Osteocyte (in vitro differentiated cells): ENCODE data around the gene ELP6. TPM values are rescaled to one million over a fixed set of nuclear protein-coding genes. Genes with fewer than 3 reads are reported as not detected.

Experiments used
- DNase-seq: peaks from one replicate; pipeline ENCODE4 v3.0.0; 2021; ENCODE audit warnings: mixed read lengths; ENCODE audit not compliant: unreplicated experiment; ENCODE audit errors: extremely low spot score
- H3K27ac Mint-ChIP-seq: one replicate; pipeline ENCODE4 v1.8.0; 2021; ENCODE audit warnings: mild to moderate bottlenecking, mixed read lengths; ENCODE audit not compliant: unreplicated experiment
- H3K27me3 Mint-ChIP-seq: one replicate; pipeline ENCODE4 v1.8.0; 2021; ENCODE audit warnings: mixed read lengths; ENCODE audit not compliant: unreplicated experiment
- H3K36me3 Mint-ChIP-seq: one replicate; pipeline ENCODE4 v1.8.0; 2021; ENCODE audit warnings: mixed read lengths; ENCODE audit not compliant: unreplicated experiment
- H3K4me1 Mint-ChIP-seq: one replicate; pipeline ENCODE4 v1.8.0; 2021; ENCODE audit warnings: mixed read lengths; ENCODE audit not compliant: unreplicated experiment
- H3K4me3 Mint-ChIP-seq: one replicate; pipeline ENCODE4 v1.8.0; 2021; ENCODE audit warnings: mild to moderate bottlenecking, moderate library complexity, mixed read lengths; ENCODE audit not compliant: unreplicated experiment
- H3K9me3 Mint-ChIP-seq: one replicate; pipeline ENCODE4 v1.8.0; 2021; ENCODE audit warnings: mixed read lengths; ENCODE audit not compliant: unreplicated experiment
- CTCF ChIP-seq: fragments of 200-600 bp; sonication (generic); IDR thresholded peaks from 2 replicates; pipeline ENCODE4 v1.5.0; 2021; ENCODE audit warnings: antibody characterized with exemption, mild to moderate bottlenecking, moderate library complexity
- total RNA-seq: library from RNA; stranded (reverse); gene quantifications from 2 replicates; pipeline ENCODE4 v1.2.1, GENCODE V29; 2021

ELP6 gene
- total RNA-seq, 1 donor from 2014 or later, result 40.3 TPM

- DNase-seq, result peak; percentile 91
- Mint-ChIP-seq H3K27me3 (no peaks in the 10 kb centered on the region), H3K4me3 (no peak overlapping the region), H3K4me1 (peaks cover 6% of the 10 kb centered on the region), H3K27ac (no peak overlapping the region), H3K9me3 (no peaks in the 10 kb centered on the region), H3K36me3 (no peaks in the 10 kb centered on the region)
- peak; percentile 93 for TF ChIP-seq CTCF
Observed at GRCh38 chr3:47522082-47522987, 8.8 kb upstream of the ELP6 start.

- no peaks in the 10 kb centered on the region for H3K36me3 Mint-ChIP-seq
- peaks cover 9% of the 10 kb centered on the region for H3K4me1 Mint-ChIP-seq
- no peaks in the 10 kb centered on the region for H3K9me3 Mint-ChIP-seq
- H3K4me3 Mint-ChIP-seq, result no peak overlapping the region
- DNase-seq, result no peak
- H3K27me3 Mint-ChIP-seq, result peaks cover 2% of the 10 kb centered on the region
- no peak overlapping the region for H3K27ac Mint-ChIP-seq
- TF ChIP-seq CTCF, result no peak
Observed at GRCh38 chr3:47520756-47521155, 7.2 kb upstream of the ELP6 start.

- no peaks in the 10 kb centered on the region for H3K9me3 Mint-ChIP-seq
- no peak overlapping the region for H3K4me3 Mint-ChIP-seq
- no peak for TF ChIP-seq CTCF
- no peaks in the 10 kb centered on the region for H3K36me3 Mint-ChIP-seq
- no peak overlapping the region for H3K27ac Mint-ChIP-seq
- H3K4me1 Mint-ChIP-seq, result peaks cover 14% of the 10 kb centered on the region
- no peak for DNase-seq
- H3K27me3 Mint-ChIP-seq, result peaks cover 2% of the 10 kb centered on the region
Observed at GRCh38 chr3:47517937-47518336, 4.4 kb upstream of the ELP6 start.

GRCh38 chr3:47515864-47516319 is 2.4 kb upstream of the ELP6 start:
- no peaks in the 10 kb centered on the region for H3K9me3 Mint-ChIP-seq

More at GRCh38 chr3:47515864-47516319, 2.4 kb upstream of the ELP6 start:
- peaks cover 2% of the 10 kb centered on the region for H3K27me3 Mint-ChIP-seq
- H3K36me3 Mint-ChIP-seq, result no peaks in the 10 kb centered on the region
- no peak for TF ChIP-seq CTCF
- peaks cover 19% of the 10 kb centered on the region for H3K4me1 Mint-ChIP-seq
- no peak overlapping the region for H3K4me3 Mint-ChIP-seq
- no peak overlapping the region for H3K27ac Mint-ChIP-seq
- no peak for DNase-seq
